Measurements from ENCODE around the gene CELF5.

- no peak for TF ChIP-seq POLR2A (IDR thresholded peaks at IDR 0.05)
- TF ChIP-seq CTCF (IDR thresholded peaks at IDR 0.05), result no peak
Measured at GRCh38 chr19:3194106-3195087, 30.1 kb upstream of the CELF5 start.

All from ovary (tissue), 3 donors.